Stimulated activated CD4-positive, alpha-beta T cell treated with anti-CD3 and anti-CD28 coated beads, TNF-alpha, amount 100 ng/mL, for 48 hours (primary cell): ENCODE data around the gene FBXL17.
"Not testable (repeated sequence)": the region's sequence is repeated elsewhere in the genome, so short reads cannot be mapped to it uniquely, and the experiment has no call there.

Source experiments
- DNase-seq, 3 donors: peaks; one replicate each; pipeline ENCODE4 v3.0.0-alpha.2; 2020; ENCODE audit warnings: low read depth in 3 of 3

Gene FBXL17

DNA sequence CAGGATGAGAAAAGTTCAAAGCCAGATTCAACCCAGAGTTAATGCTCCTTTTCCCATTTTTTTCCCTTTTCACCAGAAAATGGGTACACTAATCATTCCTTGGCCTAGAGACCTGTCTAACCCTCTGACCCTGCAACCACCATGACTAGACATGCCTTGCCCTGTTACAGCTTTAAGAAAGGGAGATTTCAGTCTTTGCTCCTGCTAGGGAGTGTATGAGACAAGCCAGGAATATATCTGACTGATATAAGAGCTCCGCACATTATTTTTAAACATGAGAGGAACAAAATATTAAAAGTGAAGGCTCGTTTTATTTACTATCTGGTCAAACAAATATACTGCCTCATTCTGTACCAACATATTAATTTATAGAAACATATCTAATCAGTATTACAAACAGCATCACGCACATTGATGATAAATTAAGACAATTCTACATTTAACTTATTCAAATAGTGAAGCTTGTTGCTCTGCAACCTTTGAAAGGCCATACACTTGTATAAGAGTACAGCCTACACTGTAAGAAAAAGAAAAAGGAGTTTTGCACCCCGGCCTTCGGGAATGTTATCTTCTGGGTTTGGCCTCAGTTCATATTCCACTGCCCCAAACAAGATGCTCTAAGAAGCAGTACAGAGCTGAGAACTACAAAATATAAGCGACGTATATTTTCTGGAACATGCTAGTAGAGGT is 132.7 kb downstream of the FBXL17 start:
- no peak for DNase-seq

DNA sequence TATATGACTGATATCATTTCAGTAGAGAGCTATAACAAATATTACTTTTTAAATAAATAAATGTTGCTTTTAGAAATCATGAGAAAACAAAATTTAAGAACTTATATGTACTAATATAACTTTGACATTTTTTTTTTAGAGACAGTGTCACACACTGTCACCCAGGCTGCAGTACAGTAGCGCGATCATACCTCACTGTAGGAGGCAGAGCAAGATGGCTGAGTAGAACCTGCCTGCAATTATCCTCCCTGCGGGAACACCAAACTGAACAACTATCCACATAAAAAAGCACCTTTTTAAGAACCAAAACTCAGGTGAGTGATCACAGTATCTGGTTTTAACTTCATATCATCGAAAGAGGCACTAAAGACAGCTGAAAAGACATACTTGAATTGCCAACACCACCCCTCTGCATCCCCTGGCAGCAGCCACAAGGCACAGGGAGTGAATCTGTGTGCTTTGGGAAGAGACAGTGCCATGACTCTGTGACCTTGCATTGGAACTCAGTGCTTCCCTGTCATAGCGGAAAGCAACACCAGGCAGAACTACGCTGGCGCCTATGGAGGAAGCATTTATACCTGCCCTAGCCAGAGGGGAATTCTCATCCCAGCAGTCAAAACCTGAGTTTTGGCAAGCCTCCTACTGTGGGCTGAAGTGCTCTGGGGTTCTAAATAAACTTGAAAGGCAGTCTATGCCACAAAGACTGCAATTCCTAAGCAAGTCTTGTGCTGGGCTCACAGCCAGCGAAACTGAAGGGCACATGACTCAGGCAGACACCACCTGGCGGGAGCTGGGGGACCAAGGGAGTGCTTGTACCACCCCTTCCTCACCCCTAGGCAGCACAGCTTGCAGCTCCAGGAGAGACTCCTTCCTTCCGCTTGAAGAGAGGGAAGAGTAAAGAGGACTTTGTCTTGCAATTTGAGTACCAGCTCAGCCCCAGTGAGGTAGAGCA is 142.7 kb downstream of the FBXL17 start:
- DNase-seq: no peak

DNA sequence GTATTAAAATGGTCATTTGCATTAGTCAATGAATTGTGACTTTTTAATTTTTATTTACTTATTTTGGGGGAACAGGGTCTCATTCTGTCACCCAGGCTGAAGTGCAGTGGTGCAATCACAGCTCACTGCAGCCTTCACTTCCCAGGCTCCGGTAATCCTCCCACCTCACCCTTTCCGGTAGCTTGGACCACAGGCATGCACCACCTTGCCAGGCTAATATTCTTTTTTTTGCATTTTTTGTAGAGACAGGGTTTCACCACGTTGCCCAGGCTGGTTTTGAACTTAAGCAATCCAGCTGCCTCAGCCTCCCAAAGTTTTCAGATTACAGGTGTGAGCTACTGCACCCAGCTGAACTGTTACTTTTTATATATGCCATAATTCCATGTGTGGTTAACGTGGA is 143.4 kb downstream of the FBXL17 start:
- DNase-seq: no peak

DNA sequence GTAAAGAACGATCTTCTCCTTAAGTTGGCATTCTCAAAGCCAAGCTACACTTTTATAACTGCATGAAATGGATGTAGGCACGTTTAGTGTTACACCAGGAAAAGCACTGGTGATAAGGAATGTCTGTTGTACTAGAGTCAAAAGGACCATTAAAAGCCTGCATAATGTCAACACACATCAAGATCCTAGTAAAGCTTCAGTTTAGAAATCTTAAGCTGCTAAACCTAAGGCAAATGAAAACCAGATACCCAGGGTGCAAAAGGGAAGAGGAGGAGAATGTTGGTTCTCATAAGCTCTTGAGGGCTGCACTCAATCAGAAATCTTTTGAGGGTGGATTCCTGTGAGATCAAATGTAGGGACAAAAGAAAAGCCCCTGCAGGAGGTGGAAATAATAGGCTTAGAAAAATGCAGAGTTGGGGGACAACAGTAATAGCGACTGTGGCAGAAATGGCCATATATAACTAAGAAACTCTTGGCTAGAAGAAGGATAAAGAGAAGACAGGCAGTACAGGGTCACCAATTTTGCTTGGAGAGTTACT is 148.2 kb downstream of the FBXL17 start:
- DNase-seq: no peak

DNA sequence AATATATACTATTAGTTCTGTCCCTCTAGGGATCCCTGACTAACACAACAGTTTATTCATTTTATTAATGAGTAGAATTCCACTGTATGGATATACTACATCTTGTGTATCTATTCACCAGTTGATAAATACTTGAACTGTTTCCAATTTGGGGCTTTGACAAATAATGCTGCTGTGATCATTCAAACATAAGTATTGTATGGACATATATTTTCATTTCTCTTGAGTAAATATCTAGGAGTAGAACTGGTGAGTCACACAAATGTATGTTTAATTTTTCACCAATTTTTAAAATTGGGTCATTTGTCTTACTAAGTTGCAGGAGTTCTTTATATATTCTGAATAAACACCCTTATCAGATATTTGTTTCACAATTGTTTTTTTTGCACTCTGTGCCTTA is 149.1 kb downstream of the FBXL17 start:
- no peak for DNase-seq

DNA sequence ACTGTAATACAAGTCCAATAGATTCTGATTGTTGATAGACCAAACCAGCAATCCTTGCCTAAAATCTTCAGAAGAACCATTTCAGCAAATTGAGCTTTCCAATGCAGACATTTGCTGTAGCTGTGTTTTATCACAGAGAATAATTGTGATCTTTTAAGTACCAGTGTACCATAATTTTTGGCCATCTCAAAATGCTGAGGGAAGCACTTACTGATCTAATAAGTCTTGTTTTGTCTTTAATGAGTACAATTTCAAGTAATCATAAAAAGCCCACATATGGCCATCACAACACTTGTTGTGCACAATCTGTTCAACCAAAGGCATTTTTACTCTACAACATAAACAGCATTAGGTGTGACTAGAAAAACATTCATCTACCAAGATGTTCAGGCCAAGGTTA is 159.9 kb downstream of the FBXL17 start:
- no peak for DNase-seq

DNA sequence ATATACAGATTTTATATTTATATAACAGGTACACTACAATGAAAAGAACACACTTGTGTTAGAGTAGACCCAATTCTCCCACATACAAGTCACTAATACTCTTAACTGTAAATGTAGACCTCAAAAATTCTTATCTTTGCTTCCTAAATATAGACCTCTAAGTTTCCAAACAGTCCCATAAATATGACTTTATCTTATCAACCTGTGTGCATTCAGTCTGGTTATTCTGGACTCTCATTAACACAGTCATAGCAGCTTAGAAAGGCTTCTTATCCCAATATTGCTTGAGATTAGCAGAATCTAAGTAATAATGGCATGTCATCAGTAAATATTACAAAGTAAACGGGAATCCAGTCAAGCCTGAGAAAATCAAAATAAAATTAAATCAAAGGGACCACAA is 161.1 kb downstream of the FBXL17 start:
- no peak for DNase-seq

DNA sequence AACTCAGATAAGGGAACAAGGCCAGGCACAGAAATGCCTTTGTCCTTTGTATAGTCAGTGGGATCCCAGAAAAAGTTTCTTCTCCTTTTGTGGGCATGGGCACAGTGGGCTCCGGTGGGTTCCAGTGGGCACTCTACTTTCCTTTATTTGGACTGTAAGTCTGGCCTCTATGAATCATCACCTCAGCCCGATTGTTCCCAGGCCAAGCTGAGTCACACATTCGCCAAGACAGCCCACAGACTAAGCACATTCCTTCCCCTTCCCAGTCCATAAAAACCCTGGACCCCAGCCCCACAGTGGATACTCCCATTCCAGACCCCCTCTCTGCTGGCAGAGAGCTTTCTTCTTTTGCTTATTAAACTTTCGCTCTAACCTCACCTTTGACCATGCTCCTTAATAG is 165.0 kb downstream of the FBXL17 start:
- no peak for DNase-seq

DNA sequence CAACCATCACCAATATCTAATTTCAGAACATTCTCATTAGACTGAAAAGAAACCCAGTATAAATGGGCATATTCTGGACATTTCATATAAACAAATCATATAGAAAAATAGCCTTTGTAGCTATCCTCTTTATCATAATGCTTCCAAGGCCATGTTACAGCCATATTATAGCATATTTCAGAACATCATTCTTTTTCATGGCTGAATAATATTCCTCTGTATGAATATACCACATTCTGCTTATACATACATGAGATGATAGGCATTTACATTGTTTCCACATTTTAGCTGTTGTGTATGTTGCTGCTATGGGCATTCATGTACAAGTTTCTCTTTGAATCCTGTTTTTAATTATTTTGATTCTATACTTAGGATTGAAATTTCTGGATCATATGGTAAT is 167.0 kb downstream of the FBXL17 start:
- DNase-seq: no peak

DNA sequence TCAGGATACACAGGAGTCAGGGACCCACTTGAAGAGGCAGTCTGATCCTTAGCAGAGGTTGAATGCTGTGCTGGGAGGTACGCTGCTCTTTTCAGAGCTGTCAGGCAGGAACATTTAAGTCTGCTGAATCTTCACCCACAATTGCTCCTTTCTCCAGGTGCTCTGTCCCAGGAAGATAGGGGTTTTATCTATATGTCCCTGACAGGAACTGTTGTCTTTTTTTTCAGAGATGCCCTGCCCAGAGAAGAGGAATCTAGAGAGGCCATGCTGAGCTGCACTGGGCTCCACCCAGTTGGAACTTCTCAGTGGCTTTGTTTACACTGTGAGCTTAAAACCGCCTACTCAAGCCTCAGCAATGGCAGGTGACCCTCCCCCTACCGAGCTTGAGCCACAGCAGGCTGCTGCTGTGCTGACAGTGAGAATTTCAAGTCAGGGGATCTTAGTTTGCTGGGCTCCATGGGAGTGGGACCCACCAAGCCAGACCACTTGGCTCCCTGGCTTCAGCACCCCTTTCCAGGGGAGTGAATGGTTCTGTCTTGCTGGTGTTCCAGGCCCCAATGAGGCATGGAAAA is 169.0 kb downstream of the FBXL17 start:
- DNase-seq: no peak

DNA sequence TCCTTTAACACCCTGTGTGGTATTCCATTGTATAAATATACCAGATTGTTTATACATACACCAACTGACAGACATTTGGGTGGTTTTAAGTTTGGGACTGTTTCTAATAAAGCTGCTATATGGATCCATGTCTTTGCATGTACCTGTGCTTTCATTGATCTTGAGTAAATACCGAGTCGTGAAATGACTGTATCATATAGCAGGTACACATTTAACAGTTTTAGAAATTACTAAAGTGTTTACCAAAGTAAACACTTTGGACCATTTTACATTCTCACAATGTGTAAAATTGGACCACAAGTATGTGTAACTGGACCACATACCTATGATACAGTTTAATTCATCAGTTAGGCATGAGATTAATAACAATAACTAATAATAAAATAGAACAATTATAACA is 175.2 kb downstream of the FBXL17 start:
- no peak for DNase-seq

DNA sequence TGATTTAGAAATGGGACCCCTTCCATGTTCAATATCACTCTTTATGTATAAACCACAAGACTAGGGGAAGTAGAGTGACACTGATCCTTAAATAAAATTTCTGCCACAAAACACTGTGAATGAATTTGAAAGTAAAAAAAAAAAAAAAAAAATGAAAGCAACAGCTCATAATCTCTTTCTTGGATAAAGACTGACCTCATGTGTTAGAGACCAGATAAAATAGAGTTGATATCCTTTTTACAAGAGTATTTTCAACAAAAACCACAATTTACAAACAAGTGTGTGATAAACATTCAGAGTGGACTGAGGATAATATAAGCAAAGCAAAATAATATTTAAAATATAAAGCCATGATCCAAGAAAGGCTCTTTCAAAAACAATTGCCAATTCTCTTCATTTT is 180.2 kb downstream of the FBXL17 start:
- no peak for DNase-seq

DNA sequence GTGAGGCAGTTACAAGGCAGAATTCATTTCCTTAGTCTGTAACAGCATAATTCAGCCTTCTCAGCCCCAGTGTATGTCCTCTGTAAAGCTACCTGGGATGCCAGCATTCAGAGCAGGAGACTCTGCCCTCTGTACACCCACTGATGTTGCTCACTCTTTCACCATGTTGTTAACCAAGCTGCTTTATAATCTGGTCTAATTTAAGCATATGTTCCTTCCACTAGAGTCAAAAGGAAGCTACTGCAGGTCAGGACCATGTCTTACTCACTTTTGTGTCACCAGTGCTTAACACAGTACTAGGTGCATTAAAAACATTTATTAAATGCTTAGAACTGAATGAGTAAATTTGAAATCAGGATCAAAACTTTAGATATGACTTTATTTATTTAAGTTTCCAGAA is 185.6 kb downstream of the FBXL17 start:
- no peak for DNase-seq

DNA sequence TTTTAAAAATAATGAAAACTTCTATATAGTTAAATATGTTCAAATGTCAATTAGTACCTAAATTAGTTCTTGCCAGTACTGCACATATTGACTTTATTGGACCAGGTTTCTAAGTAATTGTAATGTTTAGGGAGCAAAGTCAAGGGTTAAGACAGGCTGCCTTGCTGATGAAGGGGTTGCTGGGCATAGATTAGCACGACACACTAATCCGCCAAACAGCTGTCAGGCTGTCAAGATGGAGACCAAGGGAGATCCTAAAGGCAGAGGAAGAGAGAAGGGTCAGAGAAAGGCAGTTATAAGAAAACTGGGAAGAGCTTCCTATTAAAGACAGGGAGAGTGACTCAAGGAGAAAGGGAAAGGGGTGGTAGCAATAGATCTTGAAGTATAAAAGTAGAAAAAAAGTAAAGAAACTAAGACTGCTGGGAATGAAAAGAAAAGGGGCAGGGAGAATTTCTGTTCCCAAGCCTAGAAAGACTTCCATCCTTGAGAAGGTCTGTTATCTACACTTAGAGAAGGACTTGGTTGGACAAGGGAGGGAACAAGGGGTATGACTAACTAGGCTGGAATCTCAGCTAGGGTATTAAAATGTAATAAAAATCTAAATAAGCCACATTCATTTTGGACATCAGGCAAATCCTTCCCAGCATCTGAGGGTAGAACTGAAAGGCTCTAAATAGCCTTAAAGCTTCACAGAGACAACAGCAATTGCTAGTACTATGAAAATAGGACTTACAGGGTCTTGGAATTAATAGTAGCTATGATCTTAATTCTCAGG is 188.7 kb downstream of the FBXL17 start:
- DNase-seq: no peak

DNA sequence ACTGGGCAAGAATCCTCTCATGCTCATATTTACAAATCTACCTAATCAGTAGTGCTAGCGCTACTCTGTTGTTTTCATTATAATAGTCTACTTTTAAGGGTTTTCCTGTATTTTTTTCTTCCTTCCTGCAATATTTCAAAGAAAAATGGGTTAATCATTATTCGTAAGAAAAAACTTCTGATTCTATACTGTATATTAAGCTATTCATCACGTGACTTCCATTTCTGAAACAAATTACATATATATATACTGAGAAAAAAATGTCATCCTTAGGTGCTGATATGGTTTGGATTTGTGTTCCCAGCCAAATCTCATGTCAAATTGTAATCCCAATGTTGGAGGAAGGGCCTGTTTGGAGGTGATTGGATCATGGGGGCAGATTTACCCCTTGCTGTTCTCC is 197.0 kb downstream of the FBXL17 start:
- no peak for DNase-seq

DNA sequence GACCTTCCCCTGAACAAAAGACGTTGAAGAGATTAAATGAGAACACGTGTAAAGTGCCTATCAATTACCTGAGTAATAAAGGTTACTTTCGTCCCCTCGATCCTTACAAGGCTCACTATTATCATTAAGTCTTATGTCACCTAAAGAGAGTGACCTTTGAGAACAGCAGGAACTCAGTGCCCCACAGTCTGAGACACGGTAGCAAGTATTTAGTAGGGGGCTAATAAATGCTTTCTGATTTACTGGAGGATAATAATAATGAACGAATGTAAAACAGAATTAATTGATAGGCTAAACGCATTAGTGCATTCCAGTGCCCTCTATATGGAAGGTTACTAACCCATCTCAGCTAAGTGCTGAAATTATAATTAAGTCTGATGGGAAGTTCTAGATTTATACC is 199.9 kb downstream of the FBXL17 start:
- no peak for DNase-seq

DNA sequence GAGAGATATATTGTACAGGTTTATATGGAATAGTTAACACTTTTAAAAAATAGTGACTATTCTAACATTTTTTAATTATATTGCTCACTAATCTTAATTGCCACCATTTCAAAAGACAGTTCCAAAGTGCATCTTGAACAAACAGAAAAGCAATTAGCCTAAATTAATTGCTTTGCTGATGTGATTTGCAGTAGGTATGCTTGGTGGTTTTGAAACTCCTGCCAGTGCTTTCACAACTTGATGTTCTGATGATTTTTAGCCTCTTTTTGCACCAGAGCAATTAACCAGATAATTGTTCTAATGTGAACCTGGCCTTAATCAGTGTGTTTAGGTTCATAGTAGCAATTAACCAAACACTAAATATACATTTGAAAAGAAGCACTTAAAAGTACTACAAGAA is 207.6 kb downstream of the FBXL17 start:
- DNase-seq: no peak

DNA sequence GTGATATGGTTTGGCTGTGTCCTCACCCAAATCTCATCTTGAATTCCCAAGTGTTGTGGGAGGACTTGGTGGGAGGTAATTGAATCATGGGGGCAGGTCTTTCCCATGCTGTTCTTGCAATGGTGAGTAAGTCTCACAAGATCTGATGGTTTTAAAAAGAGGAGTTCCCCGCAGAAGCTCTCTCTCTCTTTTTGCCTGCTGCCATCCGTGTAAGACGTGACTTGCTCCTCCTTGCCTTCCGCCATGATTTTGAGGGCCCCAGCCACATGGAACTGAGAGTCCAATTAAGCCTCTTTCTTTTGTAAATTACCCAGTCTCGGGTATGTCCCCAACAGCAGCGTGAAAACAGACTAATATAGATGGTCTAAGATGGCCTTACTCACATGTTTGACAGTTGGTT is 210.1 kb downstream of the FBXL17 start:
- DNase-seq: no peak

DNA sequence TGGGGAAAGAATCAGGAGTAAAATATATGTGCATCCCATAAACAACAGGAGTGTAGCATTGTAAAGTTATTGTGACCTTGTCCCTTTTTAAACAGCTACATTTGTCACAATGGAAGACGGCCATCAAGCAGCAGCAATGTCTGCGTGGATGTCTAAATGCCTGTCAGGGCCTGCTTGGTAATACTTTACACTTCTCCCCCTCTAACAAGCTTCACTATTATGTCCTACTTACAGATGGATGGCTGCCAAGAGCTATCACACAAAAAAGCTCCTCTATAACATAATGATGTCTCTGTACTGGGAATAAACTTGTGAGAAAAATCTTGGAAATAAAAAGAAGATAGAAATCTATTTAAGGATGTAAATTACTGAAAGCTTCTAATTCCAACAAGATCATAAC is 213.0 kb downstream of the FBXL17 start:
- DNase-seq: no peak

DNA sequence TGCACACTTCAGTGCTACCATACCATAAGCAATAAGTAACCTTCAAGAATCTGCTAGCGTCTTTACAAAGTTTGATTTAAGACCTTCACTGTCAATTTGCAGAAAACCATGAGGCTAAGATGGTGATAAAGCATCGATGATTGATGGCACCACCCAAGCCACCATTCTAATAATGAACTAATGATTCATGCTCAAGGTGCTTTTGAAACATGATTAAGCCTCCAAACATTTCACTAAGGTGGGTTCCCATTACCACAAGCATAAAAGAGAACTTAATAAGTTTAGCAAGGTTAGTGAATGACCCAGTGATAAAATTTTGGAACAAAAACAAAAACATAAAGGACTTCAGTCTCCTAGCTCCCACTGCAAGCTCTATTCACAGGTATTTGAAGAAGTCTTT is 214.7 kb downstream of the FBXL17 start:
- no peak for DNase-seq

DNA sequence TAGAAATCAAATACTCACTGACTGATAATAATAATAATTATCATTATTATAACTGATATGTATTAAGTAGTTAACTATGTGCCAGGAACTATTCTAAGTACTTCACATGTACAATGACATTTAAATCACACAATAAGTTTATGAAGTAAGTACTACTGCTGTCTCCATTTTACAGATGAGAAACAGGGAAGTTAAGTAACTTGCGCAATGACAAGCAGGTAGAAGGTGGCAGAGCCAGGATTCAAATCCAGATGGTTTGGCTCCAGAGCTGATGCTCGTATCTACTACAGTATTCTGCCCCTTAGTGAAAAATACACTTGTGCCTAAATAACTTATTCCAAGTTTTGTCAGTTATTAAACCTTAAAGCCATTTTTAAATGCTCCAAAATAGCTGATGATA is 217.3 kb downstream of the FBXL17 start:
- no peak for DNase-seq

DNA sequence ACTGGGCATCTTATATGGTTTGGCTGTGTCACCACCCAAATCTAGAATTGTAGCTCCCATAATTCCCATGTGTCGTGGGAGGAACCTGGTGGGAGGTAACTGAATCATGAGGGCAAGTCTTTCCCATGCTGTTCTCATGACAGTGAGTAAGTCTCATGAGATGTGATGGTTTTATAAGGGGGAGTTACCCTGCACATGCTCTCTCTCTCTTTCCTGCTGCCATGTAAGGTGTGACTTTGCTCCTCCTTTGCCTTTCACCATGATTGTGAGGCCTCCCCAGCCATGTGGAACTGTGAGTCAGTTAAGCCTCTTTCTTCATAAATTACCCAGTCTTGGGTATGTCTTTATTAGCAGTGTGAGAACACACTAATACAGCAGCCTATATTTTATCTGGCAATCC is 229.0 kb downstream of the FBXL17 start:
- not testable (repeated sequence) for DNase-seq
